Measurements from ENCODE around the gene RIPOR2.

DNA sequence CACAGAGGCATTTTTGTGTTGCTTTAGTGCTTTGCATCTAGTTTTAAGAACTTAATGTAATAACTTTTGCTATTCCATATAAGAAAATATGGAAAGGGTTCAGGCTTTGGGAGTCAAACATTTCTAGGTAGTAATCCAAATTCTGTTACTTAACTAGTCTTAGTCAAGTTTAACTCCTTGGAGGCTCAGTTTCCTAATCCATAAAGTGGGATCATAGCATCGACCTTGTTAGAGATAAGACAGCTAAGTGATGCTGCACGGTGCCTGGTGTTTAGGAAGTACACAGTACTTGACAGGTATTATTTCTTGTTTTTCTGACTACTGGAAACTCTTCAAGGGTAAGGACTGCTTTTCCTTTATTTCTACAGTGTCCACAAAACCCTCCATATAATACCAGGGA lies 112.6 kb downstream of the RIPOR2 start:
- no peak for TF ChIP-seq POLR2A (IDR thresholded peaks at IDR 0.05)
- TF ChIP-seq, protein P1, sequence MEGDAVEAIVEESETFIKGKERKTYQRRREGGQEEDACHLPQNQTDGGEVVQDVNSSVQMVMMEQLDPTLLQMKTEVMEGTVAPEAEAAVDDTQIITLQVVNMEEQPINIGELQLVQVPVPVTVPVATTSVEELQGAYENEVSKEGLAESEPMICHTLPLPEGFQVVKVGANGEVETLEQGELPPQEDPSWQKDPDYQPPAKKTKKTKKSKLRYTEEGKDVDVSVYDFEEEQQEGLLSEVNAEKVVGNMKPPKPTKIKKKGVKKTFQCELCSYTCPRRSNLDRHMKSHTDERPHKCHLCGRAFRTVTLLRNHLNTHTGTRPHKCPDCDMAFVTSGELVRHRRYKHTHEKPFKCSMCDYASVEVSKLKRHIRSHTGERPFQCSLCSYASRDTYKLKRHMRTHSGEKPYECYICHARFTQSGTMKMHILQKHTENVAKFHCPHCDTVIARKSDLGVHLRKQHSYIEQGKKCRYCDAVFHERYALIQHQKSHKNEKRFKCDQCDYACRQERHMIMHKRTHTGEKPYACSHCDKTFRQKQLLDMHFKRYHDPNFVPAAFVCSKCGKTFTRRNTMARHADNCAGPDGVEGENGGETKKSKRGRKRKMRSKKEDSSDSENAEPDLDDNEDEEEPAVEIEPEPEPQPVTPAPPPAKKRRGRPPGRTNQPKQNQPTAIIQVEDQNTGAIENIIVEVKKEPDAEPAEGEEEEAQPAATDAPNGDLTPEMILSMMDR (IDR thresholded peaks at IDR 0.05): no peak
